ENCODE data around the gene SLC30A4.

DNA sequence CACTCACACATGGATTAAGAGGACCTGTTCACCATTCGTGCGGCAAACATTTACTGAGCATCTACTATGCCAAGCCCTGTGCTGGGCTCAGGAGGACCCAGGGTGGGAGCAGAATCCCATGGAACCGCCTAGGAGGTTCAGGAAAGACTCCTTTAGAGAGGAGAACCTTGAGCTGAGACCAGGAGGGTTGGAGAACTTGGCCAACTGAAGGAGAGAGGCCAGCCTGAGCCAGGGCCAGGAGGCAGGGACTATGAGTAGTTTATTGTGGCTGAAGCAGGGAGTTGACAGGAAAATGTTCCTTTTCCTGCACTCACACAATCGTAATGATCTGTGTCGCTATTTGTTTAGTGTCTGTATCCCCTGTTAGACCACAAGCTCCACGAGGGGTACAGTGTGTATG is 71.3 kb downstream of the SLC30A4 start:
- TF ChIP-seq, protein P1, sequence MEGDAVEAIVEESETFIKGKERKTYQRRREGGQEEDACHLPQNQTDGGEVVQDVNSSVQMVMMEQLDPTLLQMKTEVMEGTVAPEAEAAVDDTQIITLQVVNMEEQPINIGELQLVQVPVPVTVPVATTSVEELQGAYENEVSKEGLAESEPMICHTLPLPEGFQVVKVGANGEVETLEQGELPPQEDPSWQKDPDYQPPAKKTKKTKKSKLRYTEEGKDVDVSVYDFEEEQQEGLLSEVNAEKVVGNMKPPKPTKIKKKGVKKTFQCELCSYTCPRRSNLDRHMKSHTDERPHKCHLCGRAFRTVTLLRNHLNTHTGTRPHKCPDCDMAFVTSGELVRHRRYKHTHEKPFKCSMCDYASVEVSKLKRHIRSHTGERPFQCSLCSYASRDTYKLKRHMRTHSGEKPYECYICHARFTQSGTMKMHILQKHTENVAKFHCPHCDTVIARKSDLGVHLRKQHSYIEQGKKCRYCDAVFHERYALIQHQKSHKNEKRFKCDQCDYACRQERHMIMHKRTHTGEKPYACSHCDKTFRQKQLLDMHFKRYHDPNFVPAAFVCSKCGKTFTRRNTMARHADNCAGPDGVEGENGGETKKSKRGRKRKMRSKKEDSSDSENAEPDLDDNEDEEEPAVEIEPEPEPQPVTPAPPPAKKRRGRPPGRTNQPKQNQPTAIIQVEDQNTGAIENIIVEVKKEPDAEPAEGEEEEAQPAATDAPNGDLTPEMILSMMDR (IDR thresholded peaks at IDR 0.05): no peak
- no peak for TF ChIP-seq POLR2A (IDR thresholded peaks at IDR 0.05)
